Measurements from ENCODE around the gene KLK14.

Gene KLK14

GRCh38 chr19:51079481-51080110 lies 3.1 kb downstream of the KLK14 start:
- TF ChIP-seq, protein P1, sequence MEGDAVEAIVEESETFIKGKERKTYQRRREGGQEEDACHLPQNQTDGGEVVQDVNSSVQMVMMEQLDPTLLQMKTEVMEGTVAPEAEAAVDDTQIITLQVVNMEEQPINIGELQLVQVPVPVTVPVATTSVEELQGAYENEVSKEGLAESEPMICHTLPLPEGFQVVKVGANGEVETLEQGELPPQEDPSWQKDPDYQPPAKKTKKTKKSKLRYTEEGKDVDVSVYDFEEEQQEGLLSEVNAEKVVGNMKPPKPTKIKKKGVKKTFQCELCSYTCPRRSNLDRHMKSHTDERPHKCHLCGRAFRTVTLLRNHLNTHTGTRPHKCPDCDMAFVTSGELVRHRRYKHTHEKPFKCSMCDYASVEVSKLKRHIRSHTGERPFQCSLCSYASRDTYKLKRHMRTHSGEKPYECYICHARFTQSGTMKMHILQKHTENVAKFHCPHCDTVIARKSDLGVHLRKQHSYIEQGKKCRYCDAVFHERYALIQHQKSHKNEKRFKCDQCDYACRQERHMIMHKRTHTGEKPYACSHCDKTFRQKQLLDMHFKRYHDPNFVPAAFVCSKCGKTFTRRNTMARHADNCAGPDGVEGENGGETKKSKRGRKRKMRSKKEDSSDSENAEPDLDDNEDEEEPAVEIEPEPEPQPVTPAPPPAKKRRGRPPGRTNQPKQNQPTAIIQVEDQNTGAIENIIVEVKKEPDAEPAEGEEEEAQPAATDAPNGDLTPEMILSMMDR (IDR thresholded peaks at IDR 0.05; ENCODE audit: low read length, missing control alignments) = no peak
- DNase-seq (ENCODE audit: low read depth) = peak; percentile 66
- H3K4me3 ChIP-seq (replicated peaks; ENCODE audit: low read depth, low read length) = no peak overlapping the region

DNA sequence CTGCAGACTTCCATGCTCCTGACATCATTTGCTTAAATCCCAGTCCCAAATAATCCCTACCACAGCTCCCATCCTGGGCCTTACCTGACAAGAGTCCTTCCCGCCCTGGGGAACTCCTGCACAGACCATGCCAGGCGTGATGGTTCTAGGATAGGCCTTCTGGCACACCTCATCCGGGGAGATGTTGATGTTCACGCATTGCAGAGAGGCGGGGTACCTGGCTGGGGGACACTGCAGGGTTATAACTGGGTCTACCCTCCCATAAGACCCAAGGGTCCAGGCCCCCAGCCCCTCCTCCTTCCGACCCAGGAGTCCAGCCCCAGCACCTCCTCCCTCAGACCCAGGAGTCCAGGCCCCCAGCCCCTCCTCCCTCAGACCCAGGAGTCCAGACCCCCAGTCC lies 4.0 kb downstream of the KLK14 start:
- DNase-seq (ENCODE audit: low read depth) = no peak
- TF ChIP-seq, protein P1 (IDR thresholded peaks at IDR 0.05; ENCODE audit: low read length, missing control alignments) = no peak
- no peak overlapping the region for H3K4me3 ChIP-seq (replicated peaks; ENCODE audit: low read depth, low read length)

DNA sequence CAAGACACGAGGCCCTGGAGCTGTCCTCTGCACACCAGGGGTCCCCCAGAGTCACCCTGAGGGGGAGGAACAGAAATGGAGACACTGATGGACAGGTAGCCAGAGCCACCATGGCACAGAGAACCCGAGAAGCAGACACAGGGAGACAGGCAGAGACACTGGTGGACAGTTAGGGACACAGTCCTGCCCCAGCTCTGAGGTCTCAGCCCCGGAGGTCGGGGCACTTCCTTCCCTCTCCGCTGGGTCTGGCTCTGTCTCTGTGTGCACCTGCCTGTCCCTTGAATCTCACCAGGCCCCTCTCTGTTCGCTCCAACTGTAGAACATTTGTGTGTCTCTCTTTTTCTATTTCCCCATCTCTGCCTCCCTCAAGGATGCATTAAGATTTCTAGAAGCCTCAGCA lies 4.6 kb downstream of the KLK14 start:
- DNase-seq (ENCODE audit: low read depth) = no peak
- TF ChIP-seq, protein P1 (IDR thresholded peaks at IDR 0.05; ENCODE audit: low read length, missing control alignments) = no peak
- no peak overlapping the region for H3K4me3 ChIP-seq (replicated peaks; ENCODE audit: low read depth, low read length)

GRCh38 chr19:51076631-51077213 lies 6.0 kb downstream of the KLK14 start:
- DNase-seq (ENCODE audit: low read depth) = no peak
- TF ChIP-seq, protein P1 (IDR thresholded peaks at IDR 0.05; ENCODE audit: low read length, missing control alignments) = no peak
- no peak overlapping the region for H3K4me3 ChIP-seq (replicated peaks; ENCODE audit: low read depth, low read length)

DNA sequence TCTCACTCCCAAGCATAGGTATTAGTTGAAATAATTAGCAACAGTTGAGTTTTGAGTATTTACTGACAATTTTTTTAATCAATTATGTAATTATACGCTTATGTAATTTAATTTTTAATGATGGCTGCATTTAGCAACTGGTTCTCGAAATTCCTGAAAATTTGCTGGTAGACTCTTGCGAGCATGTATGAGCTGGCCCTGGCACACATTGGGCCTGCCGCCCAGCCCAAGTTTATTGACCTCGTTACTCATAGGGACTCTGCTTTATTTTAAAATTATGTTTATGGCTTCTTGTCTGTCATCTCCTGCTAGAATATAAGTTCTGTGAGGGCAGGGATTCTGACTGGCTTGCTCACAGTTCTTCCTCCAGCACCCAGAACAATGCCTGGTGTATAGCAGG lies 6.7 kb downstream of the KLK14 start:
- TF ChIP-seq, protein P1 (IDR thresholded peaks at IDR 0.05; ENCODE audit: low read length, missing control alignments) = no peak
- no peak for DNase-seq (ENCODE audit: low read depth)
- no peak overlapping the region for H3K4me3 ChIP-seq (replicated peaks; ENCODE audit: low read depth, low read length)

DNA sequence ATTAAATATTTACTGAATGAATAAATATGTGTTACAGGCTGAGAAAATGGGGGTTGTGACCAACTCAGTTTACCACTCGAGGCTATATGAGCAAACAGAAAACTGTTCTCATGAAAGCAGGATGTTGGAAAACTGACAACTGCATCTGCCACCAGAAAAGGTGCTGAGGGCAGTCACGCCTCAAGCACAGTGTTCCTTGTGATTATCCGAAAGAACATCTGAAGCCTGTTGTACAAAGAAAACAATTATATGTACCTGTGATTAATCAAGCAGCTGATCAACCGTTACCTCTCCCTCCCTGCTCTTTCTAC lies 11.6 kb downstream of the KLK14 start:
- H3K4me3 ChIP-seq (replicated peaks; ENCODE audit: low read depth, low read length) = no peak overlapping the region
- DNase-seq (ENCODE audit: low read depth) = no peak
- TF ChIP-seq, protein P1 (IDR thresholded peaks at IDR 0.05; ENCODE audit: low read length, missing control alignments) = no peak

Data from fibroblast of pulmonary artery (primary cell).